CD4-positive, alpha-beta T cell treated with Interleukin-15 for 1 hour (primary cell): Measurements from ENCODE around the gene CYB5RL.

ENCODE experiments used
- DNase-seq: peaks from one replicate; pipeline ENCODE4 v3.0.0-alpha.2; 2020

CYB5RL gene

DNA sequence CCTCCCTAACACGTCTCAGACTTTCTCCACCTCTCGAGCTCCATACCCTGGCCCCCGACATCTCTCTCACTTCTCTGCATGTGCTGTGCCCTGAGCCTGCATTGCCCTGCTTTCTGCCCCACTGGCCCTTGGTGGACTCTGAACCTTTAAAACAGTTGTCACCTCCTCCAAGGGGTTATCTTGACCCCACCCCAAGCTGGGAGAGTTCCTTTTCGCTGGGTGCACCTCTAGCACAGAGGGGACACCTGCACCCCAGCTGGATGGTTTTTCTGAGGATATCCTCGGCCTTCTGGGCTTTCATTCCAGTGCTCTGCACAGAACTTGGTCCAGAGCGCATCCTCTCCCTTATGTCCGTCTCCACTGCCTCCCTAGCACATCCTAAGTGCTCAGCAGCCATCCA, 42.8 kb downstream of the CYB5RL start:
- no peak for DNase-seq

DNA sequence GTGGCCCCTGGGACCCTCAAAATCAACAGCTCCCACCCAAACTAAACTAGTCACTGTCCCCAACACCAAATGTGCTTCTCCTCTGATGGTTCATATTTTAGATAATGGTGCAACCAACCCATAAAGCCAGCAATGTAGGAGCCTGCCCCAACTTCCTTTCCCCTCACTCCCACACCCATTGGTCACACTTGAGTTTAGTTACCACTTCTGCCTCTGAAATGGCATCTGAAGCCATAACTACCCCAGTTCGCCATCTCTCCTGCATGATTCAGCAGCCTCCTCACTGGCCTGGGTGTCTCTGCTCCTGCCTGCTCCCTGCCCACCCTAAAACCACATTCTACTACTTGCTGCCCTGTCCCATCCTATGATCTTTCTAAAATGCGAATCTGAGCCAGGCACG, 43.6 kb downstream of the CYB5RL start:
- DNase-seq: no peak

DNA sequence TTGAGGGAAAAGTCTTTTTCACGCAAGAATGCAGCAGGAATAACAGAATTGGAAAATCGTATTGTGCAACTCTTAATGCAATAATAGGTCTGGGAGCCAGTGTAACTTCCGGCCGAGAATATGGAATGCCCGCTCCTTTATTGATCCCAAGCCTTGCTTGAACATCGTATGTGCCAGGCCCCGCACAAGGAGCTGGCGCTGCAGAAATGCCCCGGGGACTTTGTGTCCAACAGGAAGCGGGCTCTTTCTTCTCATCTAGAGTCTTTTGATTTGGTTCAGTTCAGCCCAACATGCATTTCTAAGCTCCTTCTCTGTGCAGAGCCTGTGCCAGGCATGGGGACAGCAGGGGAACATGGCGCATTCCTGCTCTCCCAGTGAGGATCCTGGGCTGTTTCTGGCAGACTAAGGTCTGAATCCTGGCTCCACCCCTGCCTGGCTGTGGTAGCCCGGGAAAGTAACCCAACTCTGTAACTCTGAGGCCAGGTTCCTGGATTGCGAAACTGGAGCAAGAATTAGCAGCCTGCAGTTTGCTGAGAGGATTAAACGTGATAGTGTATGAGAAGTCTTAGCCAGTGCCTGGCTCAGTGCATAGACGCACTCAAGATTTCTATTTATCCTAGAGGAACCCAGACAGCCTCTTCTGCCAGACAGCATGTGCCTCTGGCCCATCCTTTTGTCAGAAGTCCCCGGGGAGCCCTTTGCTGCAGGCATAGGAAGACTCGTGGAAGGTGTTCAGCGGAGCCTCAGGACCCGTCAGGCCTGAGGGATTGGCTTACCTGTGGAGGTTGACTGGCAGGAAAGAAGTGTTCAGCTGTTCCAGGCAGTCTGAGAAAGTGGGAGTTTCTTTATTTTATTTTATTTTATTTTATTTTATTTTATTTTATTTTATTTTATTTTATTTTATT, 46.0 kb downstream of the CYB5RL start:
- no peak for DNase-seq

DNA sequence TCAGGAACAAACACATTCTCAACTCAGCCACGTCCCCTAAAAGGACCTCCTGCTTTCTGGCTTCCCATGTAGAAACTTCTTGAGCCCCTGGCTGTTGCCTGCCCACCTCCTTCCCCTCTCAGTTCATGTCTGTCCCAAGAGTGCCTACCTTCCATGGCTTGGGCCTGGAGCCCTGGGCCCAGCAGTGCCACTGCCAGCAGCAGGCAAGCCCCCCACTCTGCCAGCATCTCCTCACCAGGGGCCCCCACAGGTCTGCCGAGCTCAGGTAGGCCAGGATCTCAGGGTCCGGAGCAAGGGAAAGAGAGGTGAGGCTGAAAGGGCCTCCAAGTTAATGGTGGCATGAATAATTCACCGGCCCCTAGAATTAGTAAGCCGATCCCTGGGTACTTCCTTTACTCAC, 47.1 kb downstream of the CYB5RL start, which contains the start of gene CDCP2:
Gene CDCP2 (minus strand): TSS at position 305 of the 400 bp plus-strand sequence. CDS start 78 bp downstream, at position 227.
- no peak for DNase-seq

DNA sequence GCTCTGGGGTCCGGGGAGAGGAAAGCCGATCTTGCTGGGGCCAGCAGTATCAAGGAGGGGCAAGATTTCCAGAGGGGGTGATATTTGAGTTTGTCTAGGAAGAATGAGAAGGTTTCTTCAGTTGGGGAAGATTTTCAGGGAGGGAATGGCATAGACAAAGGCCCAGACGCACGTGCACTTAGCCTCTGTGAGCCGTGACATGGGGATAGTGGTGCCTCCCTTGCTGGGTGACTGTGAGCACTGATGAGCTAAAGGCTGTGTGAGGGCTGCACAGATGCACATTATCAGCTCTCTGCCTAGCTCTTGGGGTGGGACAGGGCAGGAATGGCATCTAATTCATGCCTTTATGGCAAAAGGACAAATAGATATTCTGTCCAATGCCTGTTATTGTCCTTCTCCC, 48.8 kb downstream of the CYB5RL start:
- no peak for DNase-seq
